Lower leg skin (tissue), 4 donors: ENCODE data around the gene DCBLD1. TPM values are rescaled to one million over a fixed set of nuclear protein-coding genes. Genes with fewer than 3 reads are reported as not detected.

Experiments used
- DNase-seq, 2 donors: peaks; one replicate each; pipeline ENCODE4 v3.0.0-alpha.2; 2019; ENCODE audit warnings: low spot score in 2 of 2
- H3K4me3 ChIP-seq: fragments of 200-600 bp; sonication (generic); 2 replicates; pipeline ENCODE4 v1.5.1; 2017; ENCODE audit warnings: mild to moderate bottlenecking, low read depth; ENCODE audit not compliant: poor library complexity, severe bottlenecking
- POLR2A ChIP-seq, 2 donors: fragments of 450-650 bp; IDR thresholded peaks; one replicate each; pipeline ENCODE4 v1.6.1; 2016 to 2017; ENCODE audit warnings: antibody characterized with exemption in 2 of 2, mild to moderate bottlenecking in 1 of 2, moderate library complexity in 1 of 2
- WGBS, 2 donors: methylation state at CpG; one replicate each; pipeline ENCODE4 v1.1.5; 2018; 5-methylcytosine and 5-hydroxymethylcytosine counted together
- intact Hi-C: fragments of 100-400 bp; cut with DNase I; formaldehyde crosslinking; loops from one replicate; pipeline ENCODE4 v1.15.0; 2023; ENCODE audit warnings: low total_unique reads
- total RNA-seq, 4 donors: library from RNA; depleted of rRNA; stranded (reverse); fragments of >200 nt; gene quantifications; one replicate each; pipeline ENCODE4 v1.1.0, GENCODE V29; 2016
- TF ChIP-seq, protein P1 (sequence below), 3 donors: fragments of 450-650 bp; IDR thresholded peaks; one replicate each; pipeline ENCODE4 v1.5.1; 2016; ENCODE audit warnings: antibody characterized with exemption in 3 of 3, mild to moderate bottlenecking in 3 of 3, moderate library complexity in 2 of 3

DCBLD1 gene
- total RNA-seq, 4 donors from 2014 or later: 2.4 to 8.0 (median 3.3) TPM

- intact Hi-C loops: loop anchor here (10.0 kb wide), 1 partner anchor 53 kb away; no protein-coding TSS in a partner anchor
- WGBS, 2 donors: 87 to 94% methylated on average over 5 of the region's 5 CpGs
- TF ChIP-seq, protein P1, sequence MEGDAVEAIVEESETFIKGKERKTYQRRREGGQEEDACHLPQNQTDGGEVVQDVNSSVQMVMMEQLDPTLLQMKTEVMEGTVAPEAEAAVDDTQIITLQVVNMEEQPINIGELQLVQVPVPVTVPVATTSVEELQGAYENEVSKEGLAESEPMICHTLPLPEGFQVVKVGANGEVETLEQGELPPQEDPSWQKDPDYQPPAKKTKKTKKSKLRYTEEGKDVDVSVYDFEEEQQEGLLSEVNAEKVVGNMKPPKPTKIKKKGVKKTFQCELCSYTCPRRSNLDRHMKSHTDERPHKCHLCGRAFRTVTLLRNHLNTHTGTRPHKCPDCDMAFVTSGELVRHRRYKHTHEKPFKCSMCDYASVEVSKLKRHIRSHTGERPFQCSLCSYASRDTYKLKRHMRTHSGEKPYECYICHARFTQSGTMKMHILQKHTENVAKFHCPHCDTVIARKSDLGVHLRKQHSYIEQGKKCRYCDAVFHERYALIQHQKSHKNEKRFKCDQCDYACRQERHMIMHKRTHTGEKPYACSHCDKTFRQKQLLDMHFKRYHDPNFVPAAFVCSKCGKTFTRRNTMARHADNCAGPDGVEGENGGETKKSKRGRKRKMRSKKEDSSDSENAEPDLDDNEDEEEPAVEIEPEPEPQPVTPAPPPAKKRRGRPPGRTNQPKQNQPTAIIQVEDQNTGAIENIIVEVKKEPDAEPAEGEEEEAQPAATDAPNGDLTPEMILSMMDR (IDR thresholded peaks at IDR 0.05): no peak
- TF ChIP-seq POLR2A (IDR thresholded peaks at IDR 0.05): no peak
- H3K4me3 ChIP-seq: no peak overlapping the region
- no peak for DNase-seq
Observed at GRCh38 chr6:117491916-117492315, 9.4 kb downstream of the DCBLD1 start.

GRCh38 chr6:117493470-117493869 is 11.0 kb downstream of the DCBLD1 start:
- WGBS, 2 donors: 90 to 91% methylated on average over 2 of the region's 2 CpGs

DNA sequence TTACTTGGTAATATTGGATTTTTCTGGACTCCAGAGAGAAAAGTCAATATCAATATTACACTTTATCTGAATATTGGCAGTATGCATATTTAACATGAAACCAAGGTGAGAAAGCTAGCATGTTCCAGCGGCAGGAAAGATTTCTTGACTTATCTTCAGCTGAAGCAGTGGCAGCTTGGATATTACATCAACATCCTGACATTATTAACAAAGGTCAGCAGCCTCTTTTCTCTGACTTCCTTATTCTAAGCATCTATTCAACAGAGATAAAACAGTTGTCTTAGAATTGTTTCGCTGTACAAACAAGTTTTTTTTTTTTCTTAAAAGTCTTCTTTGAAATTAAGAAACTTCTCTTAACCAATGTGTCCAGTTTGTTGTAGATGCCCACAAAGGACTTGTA is 11.8 kb downstream of the DCBLD1 start:
- WGBS, 2 donors: 67 to 74% methylated on average over 2 of the region's 2 CpGs
- intact Hi-C loops: loop anchor here (10.0 kb wide), 1 partner anchor 51 kb away; no protein-coding TSS in a partner anchor
- TF ChIP-seq, protein P1 (IDR thresholded peaks at IDR 0.05): no peak
- TF ChIP-seq POLR2A (IDR thresholded peaks at IDR 0.05): no peak
- H3K4me3 ChIP-seq: no peak overlapping the region
- DNase-seq: no peak

More at GRCh38 chr6:117493470-117493869, 11.0 kb downstream of the DCBLD1 start:
- intact Hi-C loops: loop anchor here (10.0 kb wide), 1 partner anchor 51 kb away; no protein-coding TSS in a partner anchor
- H3K4me3 ChIP-seq: no peak overlapping the region
- TF ChIP-seq POLR2A (IDR thresholded peaks at IDR 0.05): no peak
- TF ChIP-seq, protein P1 (IDR thresholded peaks at IDR 0.05): no peak
- no peak for DNase-seq

DNA sequence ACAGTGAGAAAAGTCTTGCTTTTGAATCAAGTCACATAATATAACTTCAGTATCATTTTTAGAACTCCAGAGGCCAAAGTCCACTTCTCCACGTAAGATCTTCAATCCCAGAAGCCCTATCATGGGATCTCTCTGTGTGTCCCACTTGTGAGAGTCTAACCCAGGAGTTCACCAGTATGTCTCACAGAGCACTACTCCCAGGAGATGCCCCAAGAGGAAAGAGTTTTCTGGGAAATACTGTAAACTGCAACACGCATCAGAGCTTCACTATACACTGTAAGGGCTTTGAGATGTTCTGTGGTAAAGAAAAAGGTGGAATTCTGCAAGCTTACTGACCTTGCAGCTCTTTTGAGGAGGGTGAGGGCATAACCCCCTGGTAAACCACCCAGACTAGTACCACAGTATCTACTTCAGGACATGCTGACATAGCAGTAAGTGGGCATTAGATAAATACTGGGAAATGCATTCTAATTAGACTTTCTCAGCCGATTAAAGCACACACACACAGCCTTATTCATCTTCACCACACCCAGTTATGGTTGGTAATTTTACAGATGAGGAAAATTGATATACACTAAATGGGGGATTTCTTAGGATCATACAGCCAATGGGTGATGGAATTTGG is 12.3 kb downstream of the DCBLD1 start:
- DNase-seq: no peak
- intact Hi-C loops: loop anchor here (10.0 kb wide), 1 partner anchor 50 kb away; no protein-coding TSS in a partner anchor
- WGBS, 2 donors: 66 to 69% methylated on average over 3 of the region's 3 CpGs
- no peak overlapping the region for H3K4me3 ChIP-seq
- TF ChIP-seq, protein P1 (IDR thresholded peaks at IDR 0.05): no peak
- TF ChIP-seq POLR2A (IDR thresholded peaks at IDR 0.05): no peak

- intact Hi-C loops: loop anchor here (10.0 kb wide), 1 partner anchor 49 kb away; no protein-coding TSS in a partner anchor
- TF ChIP-seq POLR2A (IDR thresholded peaks at IDR 0.05): no peak
- TF ChIP-seq, protein P1 (IDR thresholded peaks at IDR 0.05): no peak
- H3K4me3 ChIP-seq: no peak overlapping the region
- no peak for DNase-seq
Observed at GRCh38 chr6:117495425-117495824, 13.0 kb downstream of the DCBLD1 start.
